Glomerular visceral epithelial cell (primary cell): ENCODE data around the gene PRSS53.
"Not testable (repeated sequence)": the region's sequence is repeated elsewhere in the genome, so short reads cannot be mapped to it uniquely, and the experiment has no call there.

Source experiments
- DNase-seq: peaks from one replicate; pipeline ENCODE4 v3.0.0-alpha.2; 2016; ENCODE audit errors: extremely low spot score

Gene PRSS53

GRCh38 chr16:31088459-31089183 is at the start of gene PRSS53:
Gene PRSS53 (minus strand): TSS chr16:31088943. CDS start chr16:31088809, 134 bp downstream.
- DNase-seq: no peak

- not testable (repeated sequence) for DNase-seq
Measured at GRCh38 chr16:31136822-31137499, 48.2 kb upstream of the PRSS53 start.

DNA sequence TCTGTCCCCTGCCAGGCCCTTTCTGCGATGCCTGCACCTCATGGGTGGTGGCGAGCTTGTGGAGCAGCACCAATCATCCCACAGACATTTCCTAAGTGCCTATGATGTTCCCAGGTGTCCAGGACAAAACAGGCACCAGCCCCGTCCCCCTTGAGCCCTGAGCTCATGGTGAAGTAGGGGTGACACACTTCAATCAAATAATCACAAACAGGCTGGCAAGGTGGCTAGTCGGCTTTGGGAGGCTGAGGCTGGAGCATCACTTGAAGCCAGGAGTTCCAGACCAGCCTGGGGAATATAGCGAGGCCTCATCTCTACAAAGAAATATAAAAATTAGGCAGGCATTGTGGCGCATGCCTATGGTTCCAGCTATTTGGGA is 47.5 kb upstream of the PRSS53 start:
- no peak for DNase-seq

GRCh38 chr16:31135535-31136286 is 47.0 kb upstream of the PRSS53 start, which contains the start of gene PRSS8:
Gene PRSS8 (minus strand): TSS chr16:31135727. CDS start chr16:31135498, 229 bp downstream.
- DNase-seq: no peak

DNA sequence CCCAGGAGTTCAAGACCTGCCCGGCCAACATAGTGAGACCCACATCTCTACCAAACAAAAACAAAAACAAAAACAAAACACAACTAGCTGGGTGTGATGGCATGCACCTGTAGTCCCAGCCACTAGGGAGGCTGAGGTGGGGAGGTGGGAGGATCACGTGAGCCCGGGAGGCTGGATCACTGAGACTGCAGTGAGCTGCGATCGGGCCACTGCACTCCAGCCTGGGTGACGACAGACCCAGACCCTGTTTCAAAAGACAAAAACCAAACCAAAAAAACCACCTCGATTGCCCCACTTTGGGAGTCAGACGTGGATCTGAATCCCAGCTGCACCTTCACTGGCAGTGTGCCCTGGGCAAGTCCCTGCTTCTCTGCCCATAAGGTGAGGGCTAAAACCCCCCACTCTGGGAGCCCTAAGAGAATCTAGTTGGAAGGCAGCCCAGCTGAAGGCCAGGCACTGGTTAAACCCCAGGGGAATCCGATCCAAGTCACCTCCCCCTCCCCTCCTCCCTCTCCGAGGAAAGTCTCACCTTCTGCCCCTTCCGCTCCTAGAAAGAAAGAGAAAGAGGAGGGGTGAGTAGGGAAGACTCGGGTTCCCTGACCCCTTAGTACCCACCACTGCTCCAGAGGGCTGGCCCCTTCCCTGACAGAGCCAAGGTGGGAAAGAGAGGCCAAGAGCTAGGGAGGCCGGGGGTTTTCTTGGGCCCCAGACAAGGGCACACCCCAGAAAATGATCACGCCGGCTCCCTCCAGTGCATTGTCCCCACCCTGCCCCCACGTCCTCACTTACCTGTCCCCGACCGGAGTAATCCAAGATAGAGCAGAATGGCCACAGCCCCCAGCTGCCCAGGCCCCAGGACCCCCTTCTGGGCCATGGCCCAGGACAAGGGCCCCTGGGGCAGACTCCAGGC is 46.1 kb upstream of the PRSS53 start:
- DNase-seq: no peak

DNA sequence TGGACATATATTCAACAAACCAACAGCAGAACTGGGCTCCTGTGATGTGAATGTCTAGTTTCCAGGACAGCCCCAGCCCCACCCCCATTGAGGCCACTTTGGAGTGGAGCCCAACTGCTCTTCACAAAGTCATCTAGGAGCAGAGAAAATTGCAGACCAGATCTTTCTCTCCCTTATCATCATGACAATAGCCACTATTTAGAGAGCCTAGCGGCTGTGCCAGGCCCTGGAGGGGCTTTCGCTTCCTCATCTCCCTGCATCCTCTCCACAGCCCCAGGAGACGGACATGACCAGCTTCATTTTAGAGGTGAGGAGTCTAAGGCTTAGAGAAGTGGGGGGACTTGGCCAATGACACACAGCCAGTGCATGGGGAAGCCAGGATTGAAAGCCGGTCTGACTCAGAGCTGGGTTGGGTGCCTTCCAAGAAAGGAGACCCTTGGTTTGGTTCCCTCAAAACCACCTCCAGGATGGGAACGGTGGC is 45.4 kb upstream of the PRSS53 start:
- DNase-seq: no peak

DNA sequence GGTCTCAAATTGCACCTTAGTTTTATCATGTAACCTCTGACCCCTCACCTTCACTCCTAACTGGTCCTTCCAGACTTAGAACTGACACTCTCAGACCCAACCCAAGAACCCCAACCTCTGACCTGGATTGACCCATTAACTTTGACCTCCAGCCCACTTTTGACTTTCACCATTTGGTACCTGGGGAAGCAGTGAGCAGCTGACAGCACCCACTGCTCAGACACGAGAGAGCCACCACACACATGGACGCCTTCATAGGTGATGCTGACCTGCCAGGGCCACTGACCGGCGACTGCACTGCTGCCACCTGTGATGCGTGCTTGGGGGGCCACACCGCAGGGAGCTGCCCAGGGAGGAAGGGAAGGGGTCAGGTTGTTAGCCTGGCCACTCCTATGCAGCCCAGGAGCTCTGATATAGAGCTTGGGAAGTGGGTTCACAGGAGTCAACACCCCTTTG is 44.3 kb upstream of the PRSS53 start:
- no peak for DNase-seq

- DNase-seq: no peak
Measured at GRCh38 chr16:31132303-31132979, 43.7 kb upstream of the PRSS53 start.

DNA sequence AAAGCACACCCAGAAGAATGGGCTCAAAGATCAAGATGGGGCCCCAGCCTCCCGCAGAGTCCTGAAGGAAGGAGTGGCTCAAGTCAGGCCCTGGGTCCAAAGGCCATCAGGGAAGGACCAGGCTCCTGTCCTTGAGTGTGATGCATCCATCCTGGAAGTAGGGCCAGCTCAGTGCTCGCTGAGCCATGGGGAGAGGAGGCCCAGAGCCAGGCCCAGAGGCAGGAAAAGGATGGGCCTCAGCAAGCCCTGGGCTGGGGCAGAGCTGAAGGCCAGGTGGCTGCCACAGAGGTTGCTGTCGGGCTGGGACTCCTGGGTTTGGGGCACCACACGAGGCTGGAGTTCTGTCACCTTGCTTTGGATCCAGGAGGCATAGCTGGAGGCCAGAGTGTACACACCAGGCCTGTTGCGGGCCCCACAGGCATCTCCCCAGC is 43.1 kb upstream of the PRSS53 start:
- DNase-seq: no peak

- no peak for DNase-seq
Measured at GRCh38 chr16:31131416-31131815, 42.7 kb upstream of the PRSS53 start.

GRCh38 chr16:31130899-31131298 is 42.2 kb upstream of the PRSS53 start:
- no peak for DNase-seq

- no peak for DNase-seq
Measured at GRCh38 chr16:31130336-31130891, 41.7 kb upstream of the PRSS53 start.

DNA sequence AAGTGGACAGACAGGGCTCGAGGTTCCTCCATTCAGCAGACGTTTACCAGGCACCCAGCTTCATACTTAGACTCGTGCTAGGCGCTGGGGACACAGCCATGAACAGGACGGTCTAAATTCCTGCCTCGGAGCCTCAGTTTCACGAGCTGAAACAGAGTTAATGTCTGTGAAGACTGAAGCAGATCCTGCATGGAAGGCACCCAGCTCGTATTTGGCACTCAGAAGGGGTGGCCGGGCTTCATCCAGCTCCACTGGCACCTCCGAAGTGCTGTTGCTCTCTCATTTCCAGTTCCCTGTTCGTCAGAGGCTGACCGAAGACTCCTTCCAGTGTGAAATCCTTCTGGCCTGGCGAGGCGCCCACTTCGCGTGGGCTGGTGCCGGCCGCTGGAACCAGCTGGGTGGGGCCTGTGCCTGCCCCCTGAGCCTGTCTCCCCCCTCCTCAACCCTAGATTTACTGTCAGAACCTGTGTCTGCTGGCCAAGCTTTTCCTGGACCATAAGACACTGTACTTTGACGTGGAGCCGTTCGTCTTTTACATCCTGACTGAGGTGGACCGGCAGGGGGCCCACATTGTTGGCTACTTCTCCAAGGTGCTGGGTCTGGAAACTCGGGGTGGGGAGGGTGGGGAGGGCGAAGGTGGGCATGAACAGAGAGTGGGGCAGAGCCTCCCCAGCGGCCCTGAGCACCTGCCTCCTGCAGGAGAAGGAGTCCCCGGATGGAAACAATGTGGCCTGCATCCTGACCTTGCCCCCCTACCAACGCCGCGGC is 41.0 kb upstream of the PRSS53 start:
- no peak for DNase-seq

- DNase-seq: no peak
Measured at GRCh38 chr16:31128711-31129567, 40.2 kb upstream of the PRSS53 start.

DNA sequence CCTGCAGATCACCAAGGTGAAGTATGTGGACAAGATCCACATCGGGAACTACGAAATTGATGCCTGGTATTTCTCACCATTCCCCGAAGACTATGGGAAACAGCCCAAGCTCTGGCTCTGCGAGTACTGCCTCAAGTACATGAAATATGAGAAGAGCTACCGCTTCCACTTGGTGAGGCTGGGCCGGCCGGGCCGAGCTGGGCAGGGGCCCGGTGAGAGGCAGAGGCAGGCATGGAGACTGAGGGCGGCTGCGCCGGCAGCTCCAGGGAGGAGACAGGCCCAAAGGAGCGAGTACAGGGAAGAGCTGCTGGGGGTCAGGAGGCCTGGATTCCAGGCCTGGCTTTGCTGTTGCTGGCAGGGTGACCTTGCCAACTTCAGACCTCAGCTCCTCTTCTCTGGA is 38.4 kb upstream of the PRSS53 start:
- no peak for DNase-seq

GRCh38 chr16:31125844-31126243 is 37.1 kb upstream of the PRSS53 start:
- DNase-seq: no peak

GRCh38 chr16:31120129-31120528 is 31.4 kb upstream of the PRSS53 start:
- DNase-seq: no peak
